Esophagus squamous epithelium (tissue), 5 donors: ENCODE results near the gene PLXDC1. TPM values are rescaled to one million over a fixed set of nuclear protein-coding genes. Genes with fewer than 3 reads are reported as not detected.
"Not testable (repeated sequence)": the region's sequence is repeated elsewhere in the genome, so short reads cannot be mapped to it uniquely, and the experiment has no call there.

Experiments
- DNase-seq: peaks from one replicate; lab custom pipeline; 2025; lab: John Stamatoyannopoulos, UW
- H3K27ac ChIP-seq, 4 donors: fragments of 200-600 bp; sonication (generic); one replicate each; pipeline ENCODE4 v1.5.1; 2016 to 2019; ENCODE audit warnings: mild to moderate bottlenecking in 1 of 4
- H3K27me3 ChIP-seq, 4 donors: fragments of 200-600 bp; sonication (generic); 1 replicate in 3 of 4; 2 replicates in 1 of 4; pipeline versions ENCODE4 v1.5.1 to v1.6.0; 2017 to 2021; ENCODE audit warnings: antibody characterized with exemption in 1 of 4
- H3K36me3 ChIP-seq, 3 donors: fragments of 200-600 bp; sonication (generic); one replicate each; pipeline ENCODE4 v1.5.1; 2016 to 2019
- H3K4me1 ChIP-seq, 3 donors: fragments of 200-600 bp; sonication (generic); one replicate each; pipeline ENCODE4 v1.5.1; 2017 to 2019
- H3K4me3 ChIP-seq, 4 donors: fragments of 200-600 bp; sonication (generic); 1 replicate in 3 of 4; 2 replicates in 1 of 4; pipeline ENCODE4 v1.5.1; 2016 to 2019; ENCODE audit warnings: mild to moderate bottlenecking in 2 of 4, moderate library complexity in 1 of 4
- H3K9me3 ChIP-seq, 3 donors: fragments of 200-600 bp; sonication (generic); one replicate each; pipeline ENCODE4 v1.5.1; 2016 to 2019
- CTCF ChIP-seq, 6 experiments: fragments of 450-650 bp in 4 of 6; fragments of 200-600 bp in 2 of 6; sonication (generic) in 2 of 6; IDR thresholded peaks; one replicate each; pipeline ENCODE4 v1.5.1; 2016 to 2019; ENCODE audit warnings: antibody characterized with exemption in 6 of 6, mild to moderate bottlenecking in 4 of 6, moderate library complexity in 4 of 6
- POLR2A ChIP-seq, 4 donors: fragments of 450-650 bp; IDR thresholded peaks; one replicate each; pipeline ENCODE4 v1.6.1; 2017; ENCODE audit warnings: antibody characterized with exemption in 4 of 4, mild to moderate bottlenecking in 4 of 4, moderate library complexity in 3 of 4
- whole genome bisulfite sequencing, 2 donors: methylation state at CpG; one replicate each; pipeline ENCODE4 v1.1.5; 2018; 5-methylcytosine and 5-hydroxymethylcytosine counted together
- intact Hi-C: fragments of 100-400 bp; cut with DNase I; formaldehyde crosslinking; loops from one replicate; pipeline ENCODE4 v1.15.0; 2022
- total RNA-seq, 4 donors: library from RNA; depleted of rRNA; stranded (reverse); fragments of >200 nt; gene quantifications; one replicate each; pipeline ENCODE4 v1.1.0, GENCODE V29; 2016
- donor health status: DM: yes; HTN: yes; CAD: no.

PLXDC1 gene
- total RNA-seq, 4 donors from 2014 or later = 1.2 to 7.2 (median 4.6) TPM

- Histone ChIP-seq H3K27ac (peak overlapping the region in 3 of 4 donors; percentile 46 to 53 (median 48)), H3K36me3 (no peaks in the 10 kb centered on the region), H3K4me3 (peak overlapping the region; percentile 16 to 67 (median 45)), H3K9me3 (no peaks in the 10 kb centered on the region), H3K4me1 (peaks cover 6 to 21% (median 9%) of the 10 kb centered on the region in 3 donors), H3K27me3 (peaks cover 0 to 9% (median 0%) of the 10 kb centered on the region in 4 donors)
- no peak for TF ChIP-seq CTCF (IDR thresholded peaks at IDR 0.05)
- no peak for TF ChIP-seq POLR2A (IDR thresholded peaks at IDR 0.05)
- no peak for DNase-seq
- intact Hi-C loops = no loop called here
- 48 to 56% methylated on average over 8 to 10 of the region's 21 CpGs for WGBS, 2 donors
Measured at GRCh38 chr17:39027455-39028035, 123.9 kb downstream of the PLXDC1 start.

- 3 to 9% methylated on average over 20 to 24 of the region's 26 CpGs for WGBS, 2 donors
- peak overlapping the region in 3 of 4 donors; percentile 46 to 53 (median 48) for H3K27ac ChIP-seq
- intact Hi-C loops = no loop called here
- peaks cover 6 to 18% (median 9%) of the 10 kb centered on the region in 3 donors for H3K4me1 ChIP-seq
- peaks cover 0 to 9% (median 0%) of the 10 kb centered on the region in 4 donors for H3K27me3 ChIP-seq
- no peaks in the 10 kb centered on the region for H3K36me3 ChIP-seq
- peak overlapping the region; percentile 16 to 67 (median 45) for H3K4me3 ChIP-seq
- DNase-seq = no peak
- peak in 2 of 6 experiments; percentile 25 to 32 for TF ChIP-seq CTCF (IDR thresholded peaks at IDR 0.05)
- no peak for TF ChIP-seq POLR2A (IDR thresholded peaks at IDR 0.05)
- H3K9me3 ChIP-seq = no peaks in the 10 kb centered on the region
Measured at GRCh38 chr17:39026980-39027451, 124.4 kb downstream of the PLXDC1 start.

- 81% methylated on average over 5 to 13 of the region's 13 CpGs for WGBS, 2 donors
- H3K36me3 ChIP-seq, H3K4me3 ChIP-seq, intact Hi-C loops, H3K27ac ChIP-seq, H3K27me3 ChIP-seq, H3K9me3 ChIP-seq, DNase-seq: not testable (repeated sequence)
- peaks cover 6 to 18% (median 9%) of the 10 kb centered on the region in 3 donors for H3K4me1 ChIP-seq
Measured at GRCh38 chr17:39026346-39026745, 125.1 kb downstream of the PLXDC1 start.

- 89 to 92% methylated on average over 6 of the region's 6 CpGs for WGBS, 2 donors
- Histone ChIP-seq H3K27ac (no peak overlapping the region), H3K9me3 (no peaks in the 10 kb centered on the region), H3K27me3 (peaks cover 0 to 9% (median 0%) of the 10 kb centered on the region in 4 donors), H3K4me1 (peaks cover 16 to 31% (median 20%) of the 10 kb centered on the region in 3 donors), H3K36me3 (no peaks in the 10 kb centered on the region), H3K4me3 (no peak overlapping the region)
- TF ChIP-seq POLR2A (IDR thresholded peaks at IDR 0.05) (no peak), CTCF (IDR thresholded peaks at IDR 0.05) (no peak)
- DNase-seq = no peak
- intact Hi-C loops = no loop called here
Measured at GRCh38 chr17:39022924-39023323, 128.5 kb downstream of the PLXDC1 start.

- H3K4me1 ChIP-seq = peaks cover 18 to 41% (median 31%) of the 10 kb centered on the region in 3 donors
- H3K9me3 ChIP-seq, H3K27me3 ChIP-seq, H3K4me3 ChIP-seq, H3K27ac ChIP-seq, DNase-seq, intact Hi-C loops, H3K36me3 ChIP-seq: not testable (repeated sequence)
- WGBS, 2 donors = 92 to 93% methylated on average over 6 of the region's 6 CpGs
Measured at GRCh38 chr17:39020037-39020436, 131.4 kb downstream of the PLXDC1 start.

GRCh38 chr17:39018267-39019134, 132.9 kb downstream of the PLXDC1 start:
- DNase-seq = no peak
- H3K4me1 ChIP-seq = peaks cover 18 to 52% (median 31%) of the 10 kb centered on the region in 3 donors
- H3K9me3 ChIP-seq = no peaks in the 10 kb centered on the region
- intact Hi-C loops = no loop called here
- no peaks in the 10 kb centered on the region for H3K36me3 ChIP-seq
- peak overlapping the region; percentile 46 to 72 (median 60) for H3K27ac ChIP-seq
- no peak overlapping the region for H3K4me3 ChIP-seq
- 36 to 44% methylated on average over 9 to 10 of the region's 11 CpGs for WGBS, 2 donors
- H3K27me3 ChIP-seq = no peaks in the 10 kb centered on the region
- TF ChIP-seq POLR2A (IDR thresholded peaks at IDR 0.05) = no peak
